Esophagus squamous epithelium (tissue), 5 donors: ENCODE results near the gene FANK1. TPM values are rescaled to one million over a fixed set of nuclear protein-coding genes. Genes with fewer than 3 reads are reported as not detected.
"Not testable (repeated sequence)": the region's sequence is repeated elsewhere in the genome, so short reads cannot be mapped to it uniquely, and the experiment has no call there.

Source experiments
- DNase-seq: peaks from one replicate; lab custom pipeline; 2025; lab: John Stamatoyannopoulos, UW
- H3K27ac ChIP-seq, 4 donors: fragments of 200-600 bp; sonication (generic); one replicate each; pipeline ENCODE4 v1.5.1; 2016 to 2019; ENCODE audit warnings: mild to moderate bottlenecking in 1 of 4
- H3K27me3 ChIP-seq, 4 donors: fragments of 200-600 bp; sonication (generic); 1 replicate in 3 of 4; 2 replicates in 1 of 4; pipeline versions ENCODE4 v1.5.1 to v1.6.0; 2017 to 2021; ENCODE audit warnings: antibody characterized with exemption in 1 of 4
- H3K36me3 ChIP-seq, 3 donors: fragments of 200-600 bp; sonication (generic); one replicate each; pipeline ENCODE4 v1.5.1; 2016 to 2019
- H3K4me1 ChIP-seq, 3 donors: fragments of 200-600 bp; sonication (generic); one replicate each; pipeline ENCODE4 v1.5.1; 2017 to 2019
- H3K4me3 ChIP-seq, 4 donors: fragments of 200-600 bp; sonication (generic); 1 replicate in 3 of 4; 2 replicates in 1 of 4; pipeline ENCODE4 v1.5.1; 2016 to 2019; ENCODE audit warnings: mild to moderate bottlenecking in 2 of 4, moderate library complexity in 1 of 4
- H3K9me3 ChIP-seq, 3 donors: fragments of 200-600 bp; sonication (generic); one replicate each; pipeline ENCODE4 v1.5.1; 2016 to 2019
- POLR2A ChIP-seq, 4 donors: fragments of 450-650 bp; IDR thresholded peaks; one replicate each; pipeline ENCODE4 v1.6.1; 2017; ENCODE audit warnings: antibody characterized with exemption in 4 of 4, mild to moderate bottlenecking in 4 of 4, moderate library complexity in 3 of 4
- WGBS, 2 donors: methylation state at CpG; one replicate each; pipeline ENCODE4 v1.1.5; 2018; 5-methylcytosine and 5-hydroxymethylcytosine counted together
- intact Hi-C: fragments of 100-400 bp; cut with DNase I; formaldehyde crosslinking; loops from one replicate; pipeline ENCODE4 v1.15.0; 2022
- total RNA-seq, 4 donors: library from RNA; depleted of rRNA; stranded (reverse); fragments of >200 nt; gene quantifications; one replicate each; pipeline ENCODE4 v1.1.0, GENCODE V29; 2016
- TF ChIP-seq, protein P1 (sequence below), 6 experiments: fragments of 450-650 bp in 4 of 6; fragments of 200-600 bp in 2 of 6; sonication (generic) in 2 of 6; IDR thresholded peaks; one replicate each; pipeline ENCODE4 v1.5.1; 2016 to 2019; ENCODE audit warnings: antibody characterized with exemption in 6 of 6, mild to moderate bottlenecking in 4 of 6, moderate library complexity in 4 of 6
- donor health status: DM: yes; HTN: yes; CAD: no.

Gene FANK1
- total RNA-seq, result 1 to 10 TPM; 1.7 to 7.7 (median 3.8) TPM

DNA sequence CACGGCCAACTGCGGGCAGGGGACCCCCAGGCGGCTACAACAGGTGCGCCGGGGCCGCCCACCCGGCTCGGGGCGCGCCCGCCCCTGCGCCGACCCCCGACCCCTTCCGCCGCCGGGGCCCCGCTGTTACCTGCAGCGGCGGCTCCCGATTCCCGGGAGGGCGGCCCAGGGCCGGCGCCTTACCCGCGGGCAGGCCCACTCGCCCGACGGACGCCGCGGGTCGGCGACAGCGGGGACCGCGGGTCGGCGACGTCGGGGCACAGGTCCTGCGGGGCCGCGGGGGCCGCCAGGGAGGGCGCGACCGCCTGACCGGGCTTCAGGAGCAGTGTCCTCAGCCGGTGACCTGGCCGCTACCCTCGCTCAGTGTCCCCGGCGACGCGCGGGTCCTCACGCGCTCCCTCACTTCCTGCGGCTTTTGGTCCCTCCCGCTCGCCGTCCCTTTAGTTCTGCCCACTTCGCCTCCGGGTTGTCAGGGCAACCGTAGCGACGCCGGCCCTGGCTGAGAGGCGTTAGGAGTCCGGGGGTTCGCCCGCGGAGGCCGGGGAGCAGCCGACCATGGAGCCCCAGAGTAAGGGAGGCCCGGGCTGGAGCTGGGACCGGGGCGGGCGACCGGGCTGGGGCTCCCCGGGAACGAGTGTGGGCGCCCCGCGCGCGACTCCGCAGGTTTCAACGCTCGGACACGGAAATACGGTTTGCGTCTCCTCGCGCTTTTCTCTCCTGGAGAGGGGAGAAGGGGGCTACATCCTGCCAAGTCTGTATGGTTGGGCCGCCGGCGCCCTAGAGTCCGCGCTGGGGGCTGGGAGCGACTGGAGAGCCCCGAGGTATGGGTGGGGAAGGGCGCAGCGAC lies at the start of gene FANK1:
Gene FANK1 (plus strand): TSS at position 477 of the 847 bp plus-strand sequence. CDS start 79 bp downstream, at position 556.
- H3K9me3 ChIP-seq, H3K36me3 ChIP-seq, H3K27me3 ChIP-seq, intact Hi-C loops: not testable (repeated sequence)
- peak in 3 of 4 donors; percentile 12 to 79 (median 47) for TF ChIP-seq POLR2A (IDR thresholded peaks at IDR 0.05)
- DNase-seq, result peak; percentile 23
- 44 to 53% methylated on average over 41 to 43 of the region's 106 CpGs for WGBS, 2 donors
- Histone ChIP-seq H3K4me1 (peaks cover 0 to 26% (median 0%) of the 10 kb centered on the region in 3 donors), H3K27ac (peak within 1 kb of the TSS; percentile 88 to 92 (median 90)), H3K4me3 (peak within 1 kb of the TSS; percentile 49 to 97 (median 84))

GRCh38 chr10:125846894-125847293 lies 49.5 kb upstream of the FANK1 start:
- TF ChIP-seq, protein P1, sequence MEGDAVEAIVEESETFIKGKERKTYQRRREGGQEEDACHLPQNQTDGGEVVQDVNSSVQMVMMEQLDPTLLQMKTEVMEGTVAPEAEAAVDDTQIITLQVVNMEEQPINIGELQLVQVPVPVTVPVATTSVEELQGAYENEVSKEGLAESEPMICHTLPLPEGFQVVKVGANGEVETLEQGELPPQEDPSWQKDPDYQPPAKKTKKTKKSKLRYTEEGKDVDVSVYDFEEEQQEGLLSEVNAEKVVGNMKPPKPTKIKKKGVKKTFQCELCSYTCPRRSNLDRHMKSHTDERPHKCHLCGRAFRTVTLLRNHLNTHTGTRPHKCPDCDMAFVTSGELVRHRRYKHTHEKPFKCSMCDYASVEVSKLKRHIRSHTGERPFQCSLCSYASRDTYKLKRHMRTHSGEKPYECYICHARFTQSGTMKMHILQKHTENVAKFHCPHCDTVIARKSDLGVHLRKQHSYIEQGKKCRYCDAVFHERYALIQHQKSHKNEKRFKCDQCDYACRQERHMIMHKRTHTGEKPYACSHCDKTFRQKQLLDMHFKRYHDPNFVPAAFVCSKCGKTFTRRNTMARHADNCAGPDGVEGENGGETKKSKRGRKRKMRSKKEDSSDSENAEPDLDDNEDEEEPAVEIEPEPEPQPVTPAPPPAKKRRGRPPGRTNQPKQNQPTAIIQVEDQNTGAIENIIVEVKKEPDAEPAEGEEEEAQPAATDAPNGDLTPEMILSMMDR (IDR thresholded peaks at IDR 0.05), result no peak
- no peak for TF ChIP-seq POLR2A (IDR thresholded peaks at IDR 0.05)
- Histone ChIP-seq H3K27me3 (no peaks in the 10 kb centered on the region), H3K27ac (no peak overlapping the region), H3K4me1 (peaks cover 0 to 6% (median 0%) of the 10 kb centered on the region in 3 donors), H3K4me3 (no peak overlapping the region), H3K36me3 (peaks cover 0 to 99% (median 18%) of the 10 kb centered on the region in 3 donors), H3K9me3 (no peaks in the 10 kb centered on the region)
- DNase-seq, result no peak
- WGBS, 2 donors, result 80 to 100% methylated on average over 3 of the region's 3 CpGs
- intact Hi-C loops, result no loop called here

GRCh38 chr10:125848371-125848770 lies 48.0 kb upstream of the FANK1 start:
- Histone ChIP-seq H3K27ac (no peak overlapping the region), H3K4me1 (peaks cover 0 to 6% (median 0%) of the 10 kb centered on the region in 3 donors), H3K4me3 (no peak overlapping the region), H3K27me3 (no peaks in the 10 kb centered on the region), H3K9me3 (no peaks in the 10 kb centered on the region), H3K36me3 (peaks cover 0 to 98% (median 17%) of the 10 kb centered on the region in 3 donors)
- TF ChIP-seq, protein P1 (IDR thresholded peaks at IDR 0.05), result no peak
- TF ChIP-seq POLR2A (IDR thresholded peaks at IDR 0.05), result no peak
- intact Hi-C loops, result no loop called here
- DNase-seq, result no peak
- 87 to 91% methylated on average over 2 of the region's 2 CpGs for WGBS, 2 donors

GRCh38 chr10:125848857-125849256 lies 47.5 kb upstream of the FANK1 start:
- Histone ChIP-seq H3K36me3 (peaks cover 0 to 97% (median 17%) of the 10 kb centered on the region in 3 donors), H3K4me3 (no peak overlapping the region), H3K9me3 (no peaks in the 10 kb centered on the region), H3K4me1 (peaks cover 0 to 6% (median 0%) of the 10 kb centered on the region in 3 donors), H3K27ac (no peak overlapping the region), H3K27me3 (no peaks in the 10 kb centered on the region)
- TF ChIP-seq, protein P1 (IDR thresholded peaks at IDR 0.05), result no peak
- TF ChIP-seq POLR2A (IDR thresholded peaks at IDR 0.05), result no peak
- intact Hi-C loops, result no loop called here
- no peak for DNase-seq
- WGBS, 2 donors, result 96% methylated on average over 2 of the region's 2 CpGs

- Histone ChIP-seq H3K36me3 (peaks cover 0 to 96% (median 17%) of the 10 kb centered on the region in 3 donors), H3K4me3 (no peak overlapping the region), H3K4me1 (peaks cover 0 to 4% (median 0%) of the 10 kb centered on the region in 3 donors), H3K27ac (no peak overlapping the region), H3K9me3 (no peaks in the 10 kb centered on the region), H3K27me3 (no peaks in the 10 kb centered on the region)
- no peak for DNase-seq
- intact Hi-C loops, result no loop called here
- 84 to 88% methylated on average over 7 of the region's 7 CpGs for WGBS, 2 donors
- TF ChIP-seq, protein P1 (IDR thresholded peaks at IDR 0.05), result no peak
- no peak for TF ChIP-seq POLR2A (IDR thresholded peaks at IDR 0.05)
Observed at GRCh38 chr10:125849448-125849847, 46.9 kb upstream of the FANK1 start.
